Peyer's patch (tissue), 4 donors: ENCODE measurements around the gene YY1. TPM values are rescaled to one million over a fixed set of nuclear protein-coding genes. Genes with fewer than 3 reads are reported as not detected.

Experiments
- small RNA-seq, 2 donors: library from RNA; depleted of rRNA; stranded (forward); fragments of <200 nt; gene quantifications; one replicate each; pipeline ENCODE3, GENCODE V24; 2016
- total RNA-seq, 4 donors: library from RNA; depleted of rRNA; stranded (reverse); fragments of >200 nt; gene quantifications; one replicate each; pipeline ENCODE4 v1.1.0, GENCODE V29; 2016

Gene YY1
- total RNA-seq, 4 donors from 2014 or later: 42.0 to 63.5 (median 50.9) TPM

Small RNA genes lying within 50 kb of the gene (small RNA-seq; reads per million reads assigned to genes)
- 3.0 to 9.1 reads per million in 2 donors for gene MIR345
- gene RN7SL523P: 0 reads per million in 2 donors

Other genes with a start within 250 kb of the YY1 start
- 100 to 1,000 TPM in 2 of 4 donors, 10 to 100 TPM in 2; 44.9 to 409 (median 110) TPM for gene EVL, start 173.7 kb upstream of the YY1 start, total RNA-seq
- 10 to 100 TPM; 13.2 to 96.5 (median 77.8) TPM for gene DEGS2, start 79.5 kb upstream of the YY1 start, total RNA-seq
- gene SLC25A29, start 67.3 kb downstream of the YY1 start, total RNA-seq: 10 to 100 TPM; 11.0 to 74.5 (median 32.0) TPM
- gene SLC25A47, start 84.2 kb downstream of the YY1 start, total RNA-seq: 1 to 10 TPM in 1 of 4 donors, under 1 TPM in 1, not detected in 2; 0.54 to 1.2 TPM
- 10 to 100 TPM in 2 of 4 donors, 1 to 10 TPM in 2; 1.7 to 11.7 (median 10.3) TPM for gene WDR25, start 137.3 kb downstream of the YY1 start, total RNA-seq